GM19025 (cell line): ENCODE measurements around the gene SLITRK6.
"Not testable (repeated sequence)": the region's sequence is repeated elsewhere in the genome, so short reads cannot be mapped to it uniquely, and the experiment has no call there.

Experiments used
- ATAC-seq: cut with Tn5 transposase; IDR thresholded peaks from one replicate; pipeline ENCODE4 v1.9.1; 2021; ENCODE audit warnings: mild to moderate bottlenecking, low read depth, moderate library complexity; ENCODE audit not compliant: unreplicated experiment

The SLITRK6 gene

DNA sequence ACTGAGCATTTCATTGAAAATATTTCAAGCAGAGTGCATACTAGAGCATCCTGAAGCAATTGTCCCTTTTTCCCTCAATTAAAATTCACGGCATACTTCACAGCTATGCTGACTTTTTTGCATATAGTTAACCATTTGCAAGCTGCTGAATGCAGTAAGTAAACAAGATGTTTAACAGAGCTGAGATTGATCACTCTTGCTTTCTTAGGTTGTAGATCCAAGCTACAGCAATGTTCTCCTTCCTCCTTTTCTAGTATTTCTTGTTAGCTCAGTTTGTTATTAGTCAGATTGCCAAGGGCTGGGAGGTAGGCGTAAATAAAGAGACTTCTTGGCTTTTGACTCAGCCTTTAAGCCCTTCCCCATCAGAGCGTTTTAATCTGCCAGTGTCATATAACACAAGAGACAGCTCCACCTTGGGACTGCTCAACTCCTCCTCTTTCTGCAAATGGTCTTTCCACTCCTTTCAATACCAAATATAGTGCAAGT is at the start of gene SLITRK6:
TSS of gene SLITRK6 (minus strand) at position 323 of the 486 bp plus-strand sequence. CDS start 2,911 bp downstream, outside the sequence.
- no peak for ATAC-seq

- ATAC-seq = no peak
Measured at GRCh38 chr13:85847012-85847411, 47.8 kb upstream of the SLITRK6 start.

DNA sequence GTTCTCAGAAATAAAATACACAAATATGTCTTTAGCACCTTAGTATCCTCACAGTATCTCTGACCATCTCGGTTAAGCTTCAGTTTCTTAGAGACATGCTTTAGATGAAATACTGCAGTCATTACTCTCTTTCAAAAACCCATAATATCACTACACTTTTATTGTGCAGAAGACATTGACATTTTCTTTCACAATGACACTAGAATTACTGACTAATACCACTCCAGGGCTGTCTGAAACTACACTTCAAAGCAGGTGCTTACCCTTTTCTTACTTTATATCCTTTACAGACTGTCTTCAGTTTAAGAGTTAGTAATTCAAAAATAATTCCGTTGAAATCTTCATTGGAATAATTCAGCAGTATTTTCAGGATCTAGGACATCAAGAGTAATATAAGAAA is 42.2 kb upstream of the SLITRK6 start:
- ATAC-seq = no peak

DNA sequence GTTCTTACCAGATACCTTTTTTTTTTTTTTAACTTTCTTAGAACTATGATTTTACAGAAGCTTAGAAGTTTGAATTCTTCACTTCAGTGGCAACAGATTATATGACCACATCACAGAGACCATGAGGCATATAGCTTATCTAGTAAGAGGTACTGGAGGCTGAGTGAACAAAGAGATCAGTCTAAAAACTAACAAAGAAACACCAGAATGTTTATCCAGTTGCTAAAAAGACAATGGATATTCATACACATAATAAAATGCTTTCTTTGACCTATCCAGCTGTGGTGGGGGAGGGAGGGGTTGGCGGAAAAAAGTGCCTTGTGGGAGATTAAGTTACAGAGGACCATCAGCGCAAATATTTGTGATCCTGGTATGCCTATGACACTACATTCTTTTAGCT is 34.7 kb upstream of the SLITRK6 start:
- ATAC-seq = no peak

- ATAC-seq = no peak
Measured at GRCh38 chr13:85828094-85828684, 29.0 kb upstream of the SLITRK6 start.

GRCh38 chr13:85825454-85825853 is 26.2 kb upstream of the SLITRK6 start:
- ATAC-seq = no peak

- ATAC-seq = no peak
Measured at GRCh38 chr13:85823832-85824231, 24.6 kb upstream of the SLITRK6 start.

DNA sequence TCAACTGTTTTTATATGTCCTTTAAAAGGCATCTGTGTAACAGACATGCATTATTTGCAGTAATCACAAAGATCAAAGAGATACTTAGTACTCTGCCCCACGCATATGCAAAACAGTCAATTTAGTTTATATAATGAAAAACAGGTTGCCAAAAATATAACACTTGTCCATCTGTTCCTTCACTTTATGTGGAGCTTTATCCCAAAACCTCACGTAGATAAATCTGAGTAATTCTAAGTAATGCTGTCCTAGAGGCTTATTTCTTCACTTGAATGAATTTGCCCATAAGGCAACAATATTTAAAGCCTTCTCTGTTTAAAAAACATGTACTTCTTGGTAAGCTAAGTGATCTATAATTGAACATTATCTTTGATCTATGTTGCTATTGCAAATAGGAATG is 20.3 kb upstream of the SLITRK6 start:
- no peak for ATAC-seq

GRCh38 chr13:85816413-85816812 is 17.2 kb upstream of the SLITRK6 start:
- ATAC-seq = no peak

GRCh38 chr13:85812282-85812681 is 13.1 kb upstream of the SLITRK6 start:
- ATAC-seq = no peak

GRCh38 chr13:85808811-85809210 is 9.6 kb upstream of the SLITRK6 start:
- ATAC-seq = no peak

DNA sequence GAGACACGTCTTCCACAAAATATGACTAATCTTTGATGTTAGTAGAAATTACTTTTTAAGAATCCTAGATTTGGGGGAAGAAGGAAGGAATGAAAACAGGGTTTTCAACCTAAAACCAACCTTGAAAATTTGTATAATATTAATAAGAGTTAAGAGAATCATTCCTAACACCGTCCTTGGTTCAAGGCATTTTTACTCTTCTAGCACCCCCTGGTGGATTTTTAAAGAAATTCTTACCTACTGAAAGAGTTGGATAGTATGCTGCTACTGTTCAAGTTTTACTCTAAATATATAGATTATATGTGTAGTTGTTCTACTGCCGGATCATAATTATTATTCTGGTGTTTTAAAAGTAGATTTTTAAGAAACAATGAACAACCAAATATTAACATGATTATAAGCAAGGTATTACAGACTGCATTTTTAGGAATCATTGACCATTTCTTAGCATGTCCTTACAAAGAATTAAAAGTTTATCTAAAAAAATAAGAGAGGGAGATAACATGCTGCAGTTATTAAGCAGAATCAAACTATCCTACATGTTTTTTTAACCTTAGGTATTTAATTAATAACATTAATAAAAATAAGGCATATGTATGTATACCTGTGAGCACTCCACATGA is 7.4 kb upstream of the SLITRK6 start:
- no peak for ATAC-seq

GRCh38 chr13:85798556-85798955 is 663 bp downstream of the SLITRK6 start:
- no peak for ATAC-seq

DNA sequence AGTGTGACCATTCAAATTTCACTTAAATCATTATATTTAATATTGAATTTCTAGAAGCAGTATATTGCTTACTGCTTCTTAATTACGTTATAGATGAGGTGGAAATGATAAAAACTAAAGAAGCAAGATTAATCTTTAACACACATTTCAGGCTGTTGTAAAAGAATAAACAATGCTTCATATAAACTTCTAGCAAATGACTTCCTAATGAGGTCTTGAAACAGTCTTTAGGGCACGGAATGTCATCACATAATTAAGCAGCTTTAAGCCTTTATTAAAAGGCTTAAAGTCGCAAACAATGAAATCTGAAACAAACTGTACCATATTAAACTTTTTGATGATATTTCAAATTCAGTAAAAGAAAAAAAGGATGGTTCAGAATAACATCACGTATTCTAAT is 1.9 kb downstream of the SLITRK6 start:
- ATAC-seq = no peak

GRCh38 chr13:85785205-85785604 is 14.0 kb downstream of the SLITRK6 start:
- no peak for ATAC-seq

- ATAC-seq = no peak
Measured at GRCh38 chr13:85772367-85772766, 26.9 kb downstream of the SLITRK6 start.

DNA sequence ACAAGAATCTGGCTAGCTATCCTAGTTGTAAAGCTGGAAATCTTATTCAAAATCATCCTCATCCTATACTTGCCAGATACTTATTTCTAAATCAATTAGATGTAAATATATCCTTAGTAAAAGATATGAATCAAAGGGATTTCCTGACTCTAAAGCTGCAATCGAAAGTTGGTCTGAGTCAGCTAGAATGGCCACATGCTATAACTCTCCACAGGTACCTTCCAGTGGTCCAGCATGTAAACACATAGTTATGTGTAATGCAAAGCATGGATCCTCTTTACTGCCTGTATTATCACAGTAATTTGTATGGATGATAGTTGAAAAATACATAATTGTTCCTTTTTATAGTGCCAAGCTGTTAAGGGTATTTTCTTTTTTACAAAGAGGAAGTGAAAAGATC is 27.4 kb downstream of the SLITRK6 start:
- no peak for ATAC-seq

GRCh38 chr13:85768946-85769345 is 30.3 kb downstream of the SLITRK6 start:
- no peak for ATAC-seq

DNA sequence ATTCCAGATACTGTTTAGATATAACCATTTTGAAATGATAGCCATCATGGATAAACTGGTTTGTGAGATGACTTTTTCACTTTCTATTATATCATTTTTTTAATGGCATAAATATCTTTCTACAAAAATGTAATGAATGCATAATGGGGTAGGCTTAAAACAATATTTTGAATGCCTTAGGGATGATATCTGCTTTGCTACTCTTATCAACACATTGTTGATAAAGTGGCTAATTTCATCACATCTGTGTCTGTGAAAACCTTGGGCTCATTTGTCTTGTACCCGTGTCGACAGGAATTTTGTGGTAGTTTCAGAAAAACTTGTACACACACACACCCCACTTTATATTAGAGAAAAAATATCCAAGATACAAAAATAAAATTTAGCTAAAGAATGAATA is 44.1 kb downstream of the SLITRK6 start:
- no peak for ATAC-seq

DNA sequence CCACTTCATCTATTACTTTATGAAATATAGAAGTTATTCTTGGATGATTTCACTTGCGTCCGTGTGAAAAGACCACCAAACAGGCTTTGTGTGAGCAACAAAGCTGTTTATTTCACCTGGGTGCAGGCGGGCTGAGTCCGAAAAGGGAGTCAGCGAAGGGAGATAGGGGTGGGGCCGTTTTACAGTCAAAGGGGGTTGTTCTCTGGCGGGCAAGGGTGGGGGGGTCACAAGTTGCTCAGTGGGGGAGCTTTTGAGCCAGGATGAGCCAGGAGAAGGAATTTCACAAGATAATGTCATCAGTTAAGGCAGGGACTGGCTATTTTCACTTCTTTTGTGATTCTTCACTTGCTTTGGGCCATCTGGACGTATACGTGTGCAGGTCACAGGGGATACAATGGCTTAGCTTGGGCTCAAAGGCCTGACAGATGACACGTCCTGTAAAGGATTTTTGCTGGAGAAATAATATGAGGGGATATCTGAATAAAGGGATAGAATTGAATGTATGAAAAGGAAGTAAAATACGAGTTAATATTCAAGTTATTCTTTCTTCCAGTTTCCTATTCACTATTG is 55.9 kb downstream of the SLITRK6 start:
- ATAC-seq = not testable (repeated sequence)
